NK-92 treated with Interleukin-12 subunit alpha and Interleukin-12 subunit beta, amount 100 ng/mL, for 24 hours (cell line): ENCODE results near the gene CARD14.
"Not testable (repeated sequence)": the region's sequence is repeated elsewhere in the genome, so short reads cannot be mapped to it uniquely, and the experiment has no call there.

Experiments used
- DNase-seq: peaks from one replicate; lab custom pipeline; 2025; lab: John Stamatoyannopoulos, UW

CARD14 gene

GRCh38 chr17:80151333-80151732 lies 18.5 kb upstream of the CARD14 start:
- no peak for DNase-seq

- DNase-seq = no peak
Measured at GRCh38 chr17:80152081-80152702, 17.6 kb upstream of the CARD14 start.

DNA sequence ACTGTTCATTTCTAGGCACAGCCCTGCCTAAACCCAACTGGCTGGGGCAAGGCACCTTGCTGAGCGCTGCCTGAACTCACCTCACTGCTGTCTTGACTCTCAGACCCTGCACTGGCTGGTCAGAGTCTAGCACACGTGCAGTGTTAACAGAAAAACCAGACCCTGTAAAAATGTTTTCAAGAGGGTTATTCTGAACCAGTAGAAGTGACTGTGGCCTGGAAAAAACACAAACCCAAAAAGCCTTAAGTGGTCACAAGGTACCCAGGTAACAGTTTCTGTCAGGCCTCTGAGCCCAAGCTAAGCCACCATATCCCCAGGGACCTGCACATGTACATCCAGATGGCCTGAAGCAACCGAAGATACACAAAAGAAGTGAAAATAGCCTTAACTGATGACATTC lies 16.8 kb upstream of the CARD14 start:
- no peak for DNase-seq

GRCh38 chr17:80154166-80154565 lies 15.7 kb upstream of the CARD14 start:
- no peak for DNase-seq

- not testable (repeated sequence) for DNase-seq
Measured at GRCh38 chr17:80155600-80155999, 14.2 kb upstream of the CARD14 start.

DNA sequence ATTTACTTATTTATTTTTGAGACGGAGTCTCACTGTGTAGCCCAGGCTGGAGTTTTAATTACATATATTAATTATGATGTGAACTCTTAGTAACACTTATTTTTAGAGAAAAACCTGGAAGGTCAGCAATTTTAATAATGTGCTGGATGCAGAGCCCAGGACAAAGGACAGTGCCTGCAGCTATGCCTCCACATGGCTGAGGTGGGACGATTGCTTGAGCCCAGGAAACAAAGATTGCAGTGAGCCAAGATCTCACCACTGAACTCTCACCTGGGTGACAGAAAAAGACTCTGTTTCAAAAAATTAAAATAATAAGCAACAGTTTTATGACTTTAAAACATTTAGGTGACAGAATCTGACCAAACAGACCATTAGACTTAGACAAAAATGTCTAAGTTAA lies 11.0 kb upstream of the CARD14 start:
- no peak for DNase-seq

DNA sequence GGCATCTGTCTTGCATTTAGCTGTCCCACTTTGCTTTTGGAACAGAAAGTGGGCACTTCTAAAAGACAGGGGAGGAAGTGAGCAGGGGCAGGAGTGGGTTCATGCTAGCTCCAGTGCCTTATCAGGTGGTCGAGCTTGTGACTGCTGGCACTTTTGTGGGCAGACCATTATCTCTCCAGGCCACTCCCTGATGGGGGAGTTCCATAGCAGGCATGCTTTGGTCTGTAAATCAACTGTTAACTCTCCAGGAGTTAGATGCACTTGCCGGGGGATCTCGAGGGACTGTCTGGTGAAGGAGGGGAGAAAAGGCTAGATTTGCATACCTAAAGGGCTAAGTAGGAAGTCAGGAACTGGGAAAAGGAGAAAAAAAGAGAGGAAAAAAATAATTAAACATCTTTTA lies 9.3 kb upstream of the CARD14 start:
- DNase-seq = no peak

DNA sequence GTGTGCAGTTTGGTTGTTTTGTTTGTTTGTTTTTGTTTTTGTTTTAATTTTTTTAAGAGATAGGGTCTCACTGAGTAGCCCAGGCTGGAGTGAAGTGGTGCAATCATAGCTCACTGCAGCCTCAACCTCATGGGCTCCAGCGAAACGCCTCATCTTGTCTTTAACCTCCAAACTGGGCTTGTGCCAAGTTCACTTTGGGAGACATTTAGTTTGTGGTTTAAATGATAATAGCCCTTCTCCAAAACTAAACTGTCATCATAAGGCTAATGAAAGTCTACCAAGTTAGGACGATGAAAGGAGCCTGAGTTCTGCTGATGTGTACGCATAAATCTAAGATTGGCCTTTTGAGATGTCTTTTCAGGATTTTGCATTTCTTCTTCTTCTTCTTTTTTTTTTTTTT lies 6.5 kb upstream of the CARD14 start:
- no peak for DNase-seq

- DNase-seq = no peak
Measured at GRCh38 chr17:80164185-80164584, 5.6 kb upstream of the CARD14 start.

- DNase-seq = no peak
Measured at GRCh38 chr17:80166446-80166845, 3.4 kb upstream of the CARD14 start.

- DNase-seq = no peak
Measured at GRCh38 chr17:80168371-80168770, 1.5 kb upstream of the CARD14 start.

- no peak for DNase-seq
Measured at GRCh38 chr17:80169107-80169506, 723 bp upstream of the CARD14 start.

DNA sequence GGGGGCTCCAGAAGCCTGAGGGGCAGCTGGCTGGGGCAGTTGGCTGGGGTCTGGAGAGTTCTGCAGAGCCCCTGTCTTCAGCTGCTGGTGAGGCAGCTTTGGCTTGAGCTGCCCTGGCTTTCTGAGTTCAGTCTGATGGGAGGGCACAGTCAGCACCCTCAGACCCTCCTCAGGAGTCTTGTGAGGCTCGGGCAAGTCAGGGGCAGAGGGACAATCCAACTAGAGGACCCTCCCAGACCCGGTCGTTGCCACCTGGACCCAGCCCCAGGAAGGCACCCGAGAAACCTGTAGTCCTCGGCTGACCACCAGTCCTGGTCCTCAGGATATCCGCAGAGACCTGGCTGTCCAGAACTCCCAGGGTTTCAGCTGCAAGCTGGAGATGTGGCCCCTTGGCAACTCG lies 1.9 kb downstream of the CARD14 start:
- DNase-seq = no peak

GRCh38 chr17:80173126-80173525 lies 3.3 kb downstream of the CARD14 start:
- DNase-seq = no peak

DNA sequence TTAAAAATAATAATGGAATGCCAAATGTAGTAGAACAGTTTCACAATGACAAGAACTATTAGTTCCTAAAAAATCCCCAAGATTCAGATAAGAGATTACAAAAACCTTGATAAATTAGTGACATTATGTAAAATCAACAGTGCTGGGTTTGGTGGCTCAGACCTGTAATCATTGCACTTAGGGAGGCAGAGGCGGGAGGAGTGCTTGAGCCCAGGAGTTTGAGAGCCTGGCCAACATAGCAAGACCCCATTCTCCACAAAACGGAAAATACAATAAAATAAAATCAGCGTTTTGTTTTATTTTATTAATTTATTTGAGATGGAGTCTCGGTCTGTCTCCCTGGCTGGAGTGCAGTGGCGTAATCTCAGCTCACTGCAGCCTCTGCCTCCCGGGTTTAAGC lies 4.1 kb downstream of the CARD14 start:
- no peak for DNase-seq

- no peak for DNase-seq
Measured at GRCh38 chr17:80176757-80177156, 6.9 kb downstream of the CARD14 start.

DNA sequence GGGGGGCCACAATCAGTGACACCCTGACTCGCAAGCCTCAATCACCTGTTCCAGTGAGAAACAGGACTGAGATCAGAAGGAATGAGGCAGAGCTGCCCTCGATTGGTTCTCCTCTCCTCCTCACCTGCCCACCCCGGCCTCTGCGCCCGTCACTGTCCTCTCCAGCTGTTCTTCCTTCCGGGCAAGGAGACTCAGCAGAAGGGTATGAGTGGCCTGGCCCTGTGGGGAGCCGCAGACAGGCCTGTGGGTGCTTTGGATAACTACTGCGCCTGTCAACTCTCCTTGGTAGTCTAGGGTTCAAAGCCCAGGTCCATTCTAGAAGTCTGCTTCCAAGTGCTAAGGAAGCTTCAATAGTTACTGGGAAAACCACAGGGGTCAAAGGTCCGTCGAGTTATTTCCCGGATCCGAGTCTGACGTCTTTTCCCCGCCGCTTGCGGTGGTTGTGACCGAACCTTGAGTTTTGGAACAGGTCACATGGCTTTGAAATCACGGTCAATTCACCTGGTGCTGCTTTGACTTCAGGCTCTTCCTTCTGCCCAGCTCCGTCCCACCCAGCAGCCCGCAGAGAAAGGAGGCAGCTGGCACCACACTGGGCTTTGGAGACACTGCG lies 8.3 kb downstream of the CARD14 start:
- DNase-seq = no peak

- DNase-seq = no peak
Measured at GRCh38 chr17:80180192-80180591, 10.4 kb downstream of the CARD14 start.

- no peak for DNase-seq
Measured at GRCh38 chr17:80181431-80181830, 11.6 kb downstream of the CARD14 start.

DNA sequence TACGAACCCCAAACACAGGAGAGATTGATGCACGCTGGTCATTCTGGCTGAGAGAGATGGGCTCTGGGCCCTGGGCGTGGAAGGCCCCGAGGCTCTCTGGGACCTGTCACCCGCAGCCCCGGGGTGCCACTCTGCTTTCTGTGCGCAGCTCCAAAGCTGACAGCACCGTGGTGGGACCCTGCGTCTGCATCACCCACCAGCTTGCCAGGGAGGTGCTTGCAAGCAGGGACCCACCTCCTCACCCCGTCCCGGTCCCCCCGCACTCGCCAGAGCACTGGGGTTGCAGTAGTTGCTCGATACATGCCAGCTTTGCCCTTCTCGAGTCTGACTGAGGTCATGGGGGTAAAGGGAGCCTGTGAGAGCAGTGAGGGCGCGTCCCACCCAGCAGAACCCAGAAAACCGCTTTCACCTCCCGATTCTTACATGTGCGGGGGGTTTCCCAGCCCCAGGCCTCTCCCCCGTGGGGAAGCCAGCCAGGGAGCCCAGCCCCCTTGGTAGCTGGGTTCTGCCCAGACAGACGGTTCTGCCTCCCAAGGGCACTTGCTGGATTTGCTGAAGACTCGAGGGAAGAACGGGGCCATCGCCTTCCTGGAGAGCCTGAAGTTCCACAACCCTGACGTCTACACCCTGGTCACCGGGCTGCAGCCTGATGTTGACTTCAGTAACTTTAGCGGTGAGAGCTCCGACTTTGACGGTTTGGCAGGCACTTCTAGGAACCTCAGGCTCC lies 12.5 kb downstream of the CARD14 start:
- DNase-seq = no peak

DNA sequence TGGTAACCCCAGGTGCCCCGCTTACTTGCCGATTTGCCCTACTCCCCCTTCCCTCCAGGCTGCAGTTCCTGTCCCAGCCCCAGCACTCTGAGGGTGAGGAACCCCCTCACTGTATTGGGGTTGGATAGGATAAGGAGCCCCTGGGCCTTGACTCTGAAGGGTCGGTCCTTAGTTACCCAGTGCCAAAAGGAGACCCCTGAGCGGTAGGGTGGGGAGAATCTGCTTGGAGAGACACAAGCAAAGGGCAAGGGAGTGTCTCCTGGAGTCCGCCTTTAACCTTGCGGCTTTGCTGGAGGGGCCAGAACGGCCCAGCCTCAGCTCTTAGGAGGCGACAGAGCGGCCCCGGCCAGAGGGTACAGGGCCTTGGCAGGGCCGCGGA lies 13.0 kb downstream of the CARD14 start:
- no peak for DNase-seq

DNA sequence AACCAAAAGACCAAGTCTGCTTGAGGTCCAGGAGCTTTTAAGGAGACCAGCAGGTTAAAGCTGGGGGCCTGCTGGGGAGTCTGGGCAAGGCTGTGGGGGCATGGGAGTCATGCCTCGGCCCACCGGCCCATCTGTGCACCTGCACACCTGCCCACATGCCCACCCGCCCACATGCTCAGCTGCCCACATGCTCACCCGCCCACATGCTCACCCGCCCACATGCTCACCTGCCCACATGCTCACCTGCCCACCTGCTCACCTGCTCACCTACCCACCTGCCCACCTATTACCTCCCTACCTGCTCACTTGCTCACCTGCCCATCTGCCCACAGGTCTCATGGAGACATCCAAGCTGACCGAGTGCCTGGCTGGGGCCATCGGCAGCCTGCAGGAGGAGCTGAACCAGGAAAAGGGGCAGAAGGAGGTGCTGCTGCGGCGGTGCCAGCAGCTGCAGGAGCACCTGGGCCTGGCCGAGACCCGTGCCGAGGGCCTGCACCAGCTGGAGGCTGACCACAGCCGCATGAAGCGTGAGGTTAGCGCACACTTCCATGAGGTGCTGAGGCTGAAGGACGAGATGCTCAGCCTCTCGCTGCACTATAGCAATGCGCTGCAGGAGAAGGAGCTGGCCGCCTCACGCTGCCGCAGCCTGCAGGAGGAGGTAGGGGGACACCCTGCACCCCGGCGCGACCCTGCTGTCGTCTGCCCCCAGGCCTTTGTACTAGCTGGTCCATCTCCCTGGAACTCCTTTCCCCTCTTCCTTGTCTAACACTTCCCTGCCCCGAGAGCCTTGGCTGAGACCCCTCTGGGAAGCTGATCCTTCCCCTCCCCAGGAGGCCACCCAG lies 14.0 kb downstream of the CARD14 start:
- no peak for DNase-seq

DNA sequence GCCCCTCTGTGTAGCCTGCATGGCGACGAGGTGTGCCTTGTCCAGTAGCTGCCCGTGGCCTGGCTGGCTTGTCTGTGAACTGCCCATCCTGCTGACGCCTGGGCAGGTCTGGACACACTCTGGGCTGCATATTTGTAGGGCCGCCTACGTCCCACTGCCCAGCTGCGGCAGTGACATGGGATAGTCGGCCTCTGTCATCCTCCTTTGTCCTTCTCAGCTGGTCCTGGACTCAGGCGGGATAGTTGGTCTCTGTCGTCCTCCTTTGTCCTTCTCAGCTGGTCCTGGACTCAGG lies 14.5 kb downstream of the CARD14 start:
- no peak for DNase-seq
